ENCODE measurements around the gene C14orf132.

The C14orf132 gene

DNA sequence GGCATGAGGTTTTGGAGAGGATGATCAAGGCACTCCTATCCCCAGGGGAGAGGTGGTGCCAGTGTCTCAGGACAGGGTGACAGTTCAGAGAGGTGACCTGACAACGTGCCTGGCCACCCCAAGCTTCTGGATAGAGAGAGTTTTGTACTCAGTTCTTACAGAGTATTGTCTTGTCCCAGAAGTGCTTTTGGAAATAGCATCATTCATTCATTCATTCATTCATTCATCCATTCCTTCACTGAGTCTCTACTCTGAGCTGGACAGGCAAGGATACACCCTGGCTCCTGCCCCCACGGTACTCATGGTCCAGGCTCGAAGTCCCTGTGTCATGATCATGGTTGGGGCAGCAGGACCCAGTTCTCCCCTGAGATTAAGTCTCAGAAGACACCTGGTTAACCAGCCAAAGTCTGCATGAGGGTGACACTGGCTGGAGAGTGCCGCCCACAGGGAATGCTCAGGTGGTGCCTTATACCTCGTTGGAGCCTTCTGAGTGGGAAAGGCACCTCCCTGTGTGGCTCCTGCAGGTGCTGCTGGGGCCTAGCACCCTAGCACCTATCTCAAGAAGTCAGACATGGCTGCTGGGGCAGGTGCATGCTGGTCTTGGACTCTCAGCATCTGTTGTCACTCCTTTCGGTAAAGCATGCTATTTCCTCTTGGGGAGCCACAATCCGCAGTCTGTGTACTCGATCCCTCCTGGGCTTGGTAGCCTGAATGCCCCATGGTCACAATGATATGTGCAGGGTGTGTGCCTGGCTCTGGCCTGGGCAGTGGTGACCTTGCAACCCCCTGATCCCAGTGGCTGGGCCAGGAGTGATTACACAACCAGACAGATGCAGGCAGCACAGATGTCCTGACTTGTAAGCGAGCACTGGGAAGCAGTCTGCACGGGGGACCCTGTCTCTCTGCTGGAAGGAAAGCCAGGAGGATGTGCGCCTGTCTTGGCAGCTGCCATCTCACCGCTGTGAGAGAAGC lies 57.8 kb downstream of the C14orf132 start:
- no peaks in the 10 kb centered on the region for H3K9me3 Mint-ChIP-seq
- peaks cover 53% of the 10 kb centered on the region for H3K27me3 Mint-ChIP-seq (ENCODE audit: low read depth)
- H3K4me1 Mint-ChIP-seq, result peaks cover 51% of the 10 kb centered on the region
- TF ChIP-seq CTCF (IDR thresholded peaks at IDR 0.05; ENCODE audit: unreplicated experiment in 3 of 3), result no peak
- peak overlapping the region in 1 of 3 experiments; percentile 28 for H3K27ac Mint-ChIP-seq
- no peaks in the 10 kb centered on the region for H3K36me3 Mint-ChIP-seq (ENCODE audit: low read depth)
- no peak overlapping the region for H3K4me3 Mint-ChIP-seq

DNA sequence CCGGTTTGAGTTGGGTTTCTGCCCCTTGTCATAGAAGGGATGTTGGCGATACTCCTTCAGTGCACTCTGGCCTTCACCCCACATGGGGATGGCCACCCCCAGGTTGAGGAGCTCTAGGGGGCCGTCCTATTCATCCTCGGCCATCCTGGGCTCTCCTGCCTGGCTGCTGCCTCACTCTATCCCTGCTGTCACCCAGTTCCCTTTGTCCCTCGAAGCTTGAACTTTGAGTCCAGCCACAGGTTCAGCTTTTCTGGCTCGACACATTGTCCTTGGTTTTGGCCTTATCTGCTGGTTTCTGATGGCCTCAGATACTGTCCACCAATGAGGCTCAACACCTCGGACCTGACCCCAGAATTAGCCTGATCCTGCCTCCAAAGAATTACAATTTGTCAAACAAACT lies 58.6 kb downstream of the C14orf132 start:
- Mint-ChIP-seq H3K9me3 (no peaks in the 10 kb centered on the region), H3K27me3 (ENCODE audit: low read depth) (peaks cover 51% of the 10 kb centered on the region), H3K4me1 (peaks cover 43% of the 10 kb centered on the region), H3K4me3 (no peak overlapping the region), H3K27ac (peak overlapping the region in 1 of 3 experiments; percentile 21), H3K36me3 (ENCODE audit: low read depth) (no peaks in the 10 kb centered on the region)
- TF ChIP-seq CTCF (IDR thresholded peaks at IDR 0.05; ENCODE audit: unreplicated experiment in 3 of 3), result no peak

GRCh38 chr14:96098309-96098998 lies 59.3 kb downstream of the C14orf132 start:
- Mint-ChIP-seq H3K36me3 (ENCODE audit: low read depth) (no peaks in the 10 kb centered on the region), H3K9me3 (no peaks in the 10 kb centered on the region), H3K27ac (no peak overlapping the region), H3K4me1 (peaks cover 36% of the 10 kb centered on the region), H3K27me3 (ENCODE audit: low read depth) (peaks cover 45% of the 10 kb centered on the region), H3K4me3 (peak overlapping the region in 1 of 3 experiments; percentile 40)
- TF ChIP-seq CTCF (IDR thresholded peaks at IDR 0.05; ENCODE audit: unreplicated experiment in 3 of 3), result peak; percentile 44 to 58 (median 58)

DNA sequence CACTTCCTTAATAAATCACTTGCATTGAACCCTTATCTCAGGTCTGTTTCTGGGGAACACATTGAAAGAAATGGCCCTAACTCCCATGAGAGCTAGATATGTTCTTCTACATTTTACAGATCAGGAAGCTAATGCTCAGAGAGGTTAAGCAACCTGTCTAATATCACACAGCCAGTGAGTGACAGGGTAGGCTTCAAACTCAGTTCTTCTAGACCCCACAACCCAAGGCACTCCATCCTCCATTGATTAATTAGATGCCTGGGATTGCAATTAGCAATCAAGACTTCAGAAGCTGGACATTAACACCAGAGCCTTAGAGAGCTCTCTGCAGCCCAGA lies 59.8 kb downstream of the C14orf132 start:
- no peak for TF ChIP-seq CTCF (IDR thresholded peaks at IDR 0.05; ENCODE audit: unreplicated experiment in 3 of 3)
- no peaks in the 10 kb centered on the region for H3K36me3 Mint-ChIP-seq (ENCODE audit: low read depth)
- peaks cover 45% of the 10 kb centered on the region for H3K27me3 Mint-ChIP-seq (ENCODE audit: low read depth)
- H3K9me3 Mint-ChIP-seq, result no peaks in the 10 kb centered on the region
- H3K4me1 Mint-ChIP-seq, result peaks cover 31% of the 10 kb centered on the region
- no peak overlapping the region for H3K27ac Mint-ChIP-seq
- H3K4me3 Mint-ChIP-seq, result peak overlapping the region in 1 of 3 experiments; percentile 40

- Mint-ChIP-seq H3K4me1 (peaks cover 39% of the 10 kb centered on the region), H3K36me3 (ENCODE audit: low read depth) (no peaks in the 10 kb centered on the region), H3K27ac (peak overlapping the region in 1 of 3 experiments; percentile 51), H3K4me3 (no peak overlapping the region), H3K27me3 (ENCODE audit: low read depth) (peaks cover 44% of the 10 kb centered on the region), H3K9me3 (no peaks in the 10 kb centered on the region)
- peak; percentile 84 to 93 (median 87) for TF ChIP-seq CTCF (IDR thresholded peaks at IDR 0.05; ENCODE audit: unreplicated experiment in 3 of 3)
These were observed 61.3 kb downstream of the C14orf132 start for GRCh38 chr14:96100161-96101064.

Data from nephron (organoid).